HK-2 (cell line): Measurements from ENCODE around the gene GCGR.
"Not testable (repeated sequence)": the region's sequence is repeated elsewhere in the genome, so short reads cannot be mapped to it uniquely, and the experiment has no call there.

Experiments used
- DNase-seq: peaks from one replicate; pipeline ENCODE4 v3.0.0-alpha.2; 2018; ENCODE audit not compliant: unreplicated experiment

Gene GCGR

DNA sequence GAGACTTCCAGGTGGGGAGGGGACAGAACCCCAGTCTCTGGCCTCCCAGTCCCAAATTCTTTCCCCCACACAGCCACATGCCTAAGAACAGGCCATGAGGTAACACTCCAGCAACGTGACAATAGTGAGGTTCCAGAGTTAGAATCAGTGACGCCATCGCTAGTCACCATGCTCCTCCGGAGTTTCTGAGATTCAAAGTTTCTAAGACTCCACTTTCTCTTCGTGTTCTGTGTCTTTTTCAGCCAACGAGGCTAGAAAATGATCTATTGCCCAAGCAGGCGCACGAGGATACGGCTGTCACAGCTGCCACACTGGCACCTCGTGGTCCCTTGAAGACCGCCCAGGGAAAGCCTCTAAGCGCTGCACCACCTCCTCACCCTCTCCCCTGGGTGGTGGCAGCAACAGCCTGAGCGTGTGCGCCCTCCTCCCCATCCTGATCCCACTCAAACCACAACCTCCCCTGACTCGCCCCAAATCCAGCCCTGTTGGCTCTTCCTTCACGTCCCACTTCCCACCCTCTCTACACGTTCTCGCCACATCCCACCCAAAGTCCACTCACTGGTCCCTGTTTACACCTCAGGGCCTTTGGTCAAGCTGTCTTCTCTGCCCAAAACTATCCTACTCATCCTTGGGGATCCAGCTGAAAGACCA, 28.1 kb downstream of the GCGR start:
- no peak for DNase-seq

- DNase-seq, result no peak
Observed at GRCh38 chr17:81832608-81833159, 28.7 kb downstream of the GCGR start.

GRCh38 chr17:81833160-81833920, 29.4 kb downstream of the GCGR start, which contains the start of gene MCRIP1:
TSS of gene MCRIP1 (minus strand) at chr17:81833291. CDS start at chr17:81824506, 8,785 bp downstream.
- DNase-seq, result peak; percentile 95

GRCh38 chr17:81833921-81834830, 30.2 kb downstream of the GCGR start:
- no peak for DNase-seq

- no peak for DNase-seq
Observed at GRCh38 chr17:81834831-81835267, 30.9 kb downstream of the GCGR start, which contains the start of gene PPP1R27. TSS of gene PPP1R27 (minus strand) at chr17:81835050. CDS start at chr17:81834953, 97 bp downstream.

- no peak for DNase-seq
Observed at GRCh38 chr17:81837641-81838040, 33.7 kb downstream of the GCGR start.

GRCh38 chr17:81838753-81839255, 34.9 kb downstream of the GCGR start:
- DNase-seq, result no peak

DNA sequence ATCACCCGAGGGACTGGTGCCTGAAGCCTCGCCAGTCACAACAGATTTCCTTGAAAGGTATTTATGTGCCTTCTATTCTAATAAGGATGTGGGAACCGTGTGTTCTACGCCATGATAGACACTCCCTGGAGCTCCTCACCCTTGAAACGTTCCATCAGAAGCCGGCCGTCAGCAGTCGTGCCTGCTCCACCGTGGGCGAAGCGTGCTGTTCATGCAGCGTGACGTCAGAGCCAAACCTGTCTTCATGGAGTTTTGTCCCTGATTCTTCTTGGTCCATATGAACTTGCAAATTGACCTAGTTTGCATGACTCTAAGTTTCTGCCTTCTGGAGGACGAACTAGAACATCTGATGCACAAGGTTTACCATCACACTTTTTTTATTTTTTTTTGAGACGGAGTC, 35.4 kb downstream of the GCGR start:
- DNase-seq, result no peak

DNA sequence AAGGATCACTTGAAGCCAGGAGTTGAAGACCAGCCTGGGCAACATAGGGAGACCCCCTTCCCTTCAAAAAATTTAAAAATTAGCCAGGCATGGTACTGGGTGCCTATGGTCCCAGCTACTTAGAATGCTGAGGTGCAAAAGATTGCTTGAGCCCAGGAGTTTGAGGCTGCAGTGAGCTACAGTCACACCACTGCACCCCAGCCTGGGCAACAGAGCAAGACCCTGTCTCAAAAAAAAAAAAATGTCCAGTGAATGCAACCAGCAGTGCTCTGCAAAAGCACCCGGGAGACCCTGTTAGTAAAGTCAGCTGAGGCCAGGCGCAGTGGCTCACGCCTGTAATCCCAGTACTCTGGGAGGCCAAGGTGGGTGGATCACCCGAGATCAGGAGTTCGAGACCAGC, 36.1 kb downstream of the GCGR start:
- not testable (repeated sequence) for DNase-seq

GRCh38 chr17:81840826-81841778, 37.2 kb downstream of the GCGR start:
- DNase-seq, result no peak

DNA sequence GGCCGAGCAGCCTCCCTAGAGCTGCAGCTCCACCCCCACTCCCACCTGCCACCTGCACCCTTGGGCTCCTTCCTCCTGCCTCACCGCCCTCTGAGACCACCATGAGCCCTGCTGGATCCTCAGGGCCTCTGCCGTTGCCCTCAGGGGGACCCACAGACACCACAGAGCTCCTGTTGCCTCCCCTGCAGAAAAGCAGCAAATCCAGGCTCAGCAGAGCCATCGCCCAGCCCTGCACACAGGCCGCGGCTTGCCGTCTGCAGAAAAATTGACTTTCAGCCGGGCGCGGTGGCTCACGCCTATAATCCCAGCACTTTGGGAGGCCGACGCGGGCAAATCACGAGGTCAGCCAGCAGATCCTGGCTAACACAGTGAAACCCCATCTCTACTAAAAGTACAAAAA, 37.9 kb downstream of the GCGR start:
- no peak for DNase-seq

DNA sequence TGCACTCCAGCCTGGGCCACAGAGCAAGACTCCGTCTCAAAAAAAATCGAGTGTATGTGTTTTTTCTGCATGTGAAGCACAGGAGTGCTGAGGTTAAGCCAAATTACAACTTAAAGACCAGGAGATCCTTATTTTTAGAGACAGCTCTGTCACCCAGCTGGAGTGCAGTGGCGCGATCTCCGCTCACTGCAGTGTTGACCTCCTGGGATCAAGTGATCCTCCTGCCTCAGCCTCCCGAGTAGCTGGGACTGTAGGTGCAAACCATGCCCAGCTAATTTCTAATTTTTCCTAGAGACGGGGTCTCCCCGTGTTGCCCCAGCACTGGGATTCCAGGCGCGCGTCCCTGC, 38.4 kb downstream of the GCGR start:
- no peak for DNase-seq

DNA sequence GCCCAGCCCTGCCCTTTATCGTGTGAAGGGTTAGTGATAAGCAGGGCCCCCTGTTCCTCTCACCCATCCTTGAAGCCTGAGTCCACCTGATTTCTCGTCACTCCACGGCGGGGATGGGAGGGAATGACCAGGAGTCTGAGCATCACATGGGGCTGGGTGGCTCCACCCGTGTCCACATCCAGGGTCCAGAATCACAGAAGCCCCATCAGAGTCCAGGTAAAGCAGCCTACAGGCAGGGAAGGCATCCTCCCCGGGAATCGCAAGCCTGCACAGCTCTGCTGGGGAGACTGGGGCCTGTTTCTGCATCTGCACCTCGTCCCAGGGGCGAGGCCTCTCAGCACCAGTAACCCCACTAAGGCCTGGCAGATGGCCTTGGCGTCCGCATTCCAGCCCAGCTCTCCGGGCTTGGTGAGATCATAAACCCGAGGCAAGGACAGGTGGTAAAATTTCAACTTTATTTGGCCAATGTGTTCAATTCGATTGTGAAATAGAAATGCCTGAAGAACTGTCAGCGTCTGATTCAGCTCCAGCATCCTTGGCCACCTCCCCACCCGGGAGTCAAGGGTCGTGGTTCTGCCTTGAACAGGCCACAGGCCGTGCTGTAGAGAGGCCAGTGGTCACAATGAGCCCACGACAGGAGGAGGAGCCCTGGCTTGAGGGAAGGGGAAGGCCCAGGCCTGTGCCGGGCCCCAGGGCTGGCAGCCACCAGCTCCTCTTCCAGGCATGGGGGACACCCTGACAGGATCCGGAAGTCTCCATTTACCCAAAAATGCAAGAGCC, 39.0 kb downstream of the GCGR start:
- no peak for DNase-seq

- no peak for DNase-seq
Observed at GRCh38 chr17:81843713-81844326, 39.9 kb downstream of the GCGR start.

- no peak for DNase-seq
Observed at GRCh38 chr17:81844327-81844851, 40.4 kb downstream of the GCGR start.

DNA sequence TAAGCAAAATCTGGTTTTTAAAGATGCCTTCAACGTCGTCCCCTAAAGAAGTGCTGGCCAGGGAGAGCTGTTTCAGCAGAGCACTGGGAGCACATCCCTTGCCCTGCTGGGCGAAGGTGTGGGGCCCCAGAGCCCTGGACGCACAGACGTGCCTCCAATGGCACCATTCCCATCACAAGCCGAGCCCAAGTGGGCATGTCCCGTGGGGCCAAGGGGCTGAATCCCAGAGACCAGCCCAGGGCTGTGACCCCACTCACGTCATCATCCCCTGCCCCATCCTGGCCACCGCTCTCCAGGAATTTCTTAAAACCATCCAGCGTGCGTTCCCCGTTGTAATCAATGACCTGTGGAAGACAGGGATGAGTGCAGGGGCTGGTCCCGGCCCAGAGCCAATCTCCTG, 40.9 kb downstream of the GCGR start:
- no peak for DNase-seq

GRCh38 chr17:81845361-81845760, 41.4 kb downstream of the GCGR start:
- no peak for DNase-seq

DNA sequence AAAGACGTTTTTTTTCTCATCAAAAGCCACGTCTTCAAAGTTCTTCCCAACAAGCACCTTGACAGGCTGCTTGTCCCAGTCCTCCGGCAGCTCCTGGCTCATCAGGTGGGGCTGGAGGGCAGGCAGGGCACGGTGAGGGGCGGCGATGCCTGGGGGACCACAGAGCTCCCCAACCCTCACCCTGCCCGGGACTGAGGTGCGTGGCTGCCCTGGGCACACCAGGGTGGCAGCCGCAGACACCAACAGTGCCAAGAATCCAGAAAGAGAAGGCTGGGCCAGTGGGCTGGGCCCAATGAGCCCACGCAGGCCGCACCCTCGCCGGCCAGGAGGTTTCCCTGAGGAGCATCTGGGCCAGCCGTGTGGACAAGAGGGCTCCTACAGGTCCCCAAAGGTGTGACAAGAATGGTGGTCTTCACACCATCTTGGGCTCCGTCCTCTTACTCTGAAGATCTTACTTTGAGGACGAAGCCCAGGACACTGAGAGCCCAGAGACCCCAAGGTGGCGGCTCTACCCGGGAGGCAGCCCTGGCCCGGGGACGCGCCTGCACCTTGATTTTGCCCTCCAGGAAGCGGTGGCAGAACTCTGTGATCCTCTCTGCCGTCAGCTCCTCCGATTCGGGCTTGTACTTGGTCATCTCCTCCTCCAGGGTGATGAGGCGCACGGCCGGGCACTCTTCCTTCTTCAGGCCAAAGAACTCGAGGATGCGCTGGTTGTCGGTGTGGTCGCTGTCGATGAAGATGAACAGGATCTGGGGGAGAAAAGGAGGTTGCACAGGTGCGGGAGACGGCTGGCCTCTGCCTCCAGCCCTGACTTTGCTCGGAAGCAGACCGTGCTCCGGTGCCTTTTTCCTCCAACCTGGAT, 42.2 kb downstream of the GCGR start:
- DNase-seq, result no peak
